ENCODE measurements around the gene C4orf54.

Gene C4orf54

DNA sequence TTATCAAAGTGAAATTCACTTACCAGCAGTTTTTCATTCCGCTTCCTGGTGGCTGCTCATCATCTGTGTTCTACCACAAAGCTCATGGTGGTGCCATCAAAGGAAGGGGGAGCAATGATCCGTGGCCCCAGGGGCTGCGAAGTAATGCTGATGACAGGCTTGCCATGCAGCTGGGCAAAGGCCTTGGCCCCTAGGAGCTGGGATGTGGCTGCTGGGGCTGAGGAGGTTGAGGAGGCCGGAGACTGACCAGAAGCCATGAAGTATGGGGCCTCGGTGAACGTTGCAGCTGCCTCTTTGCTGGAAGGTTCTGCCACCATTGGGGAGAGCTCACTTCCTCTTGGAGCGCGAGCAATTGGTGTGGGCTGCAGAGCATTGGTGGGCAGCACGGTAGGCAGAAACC, 8.4 kb downstream of the C4orf54 start:
- Histone ChIP-seq H3K36me3 (no peaks in the 10 kb centered on the region), H4K20me1 (no peaks in the 10 kb centered on the region), H3K4me3 (no peak overlapping the region), H3K9me3 (replicated peaks in 1 of 11) (peaks cover 0 to 33% (median 15%) of the 10 kb centered on the region in 11 experiments; a peak in 15 of 22 replicates), H3K4me2 (peak overlapping the region in 9 of 11 experiments; percentile 17 to 79 (median 63); a peak in 18 of 22 replicates), H3K27me3 (no peaks in the 10 kb centered on the region), H3K27ac (peak overlapping the region in 5 of 11 experiments; percentile 25 to 69 (median 51); a peak in 6 of 22 replicates), H3K4me1 (peaks cover 5 to 58% (median 36%) of the 10 kb centered on the region in 10 experiments; a peak in 17 of 20 replicates), H3K9ac (0 out of 22 replicates have a peak overlapping the region, but pooled peaks of 1 of the 11 experiments have one; percentile 35)
- TF ChIP-seq Cebpa-rat (IDR thresholded peaks at IDR 0.05) = no peak

DNA sequence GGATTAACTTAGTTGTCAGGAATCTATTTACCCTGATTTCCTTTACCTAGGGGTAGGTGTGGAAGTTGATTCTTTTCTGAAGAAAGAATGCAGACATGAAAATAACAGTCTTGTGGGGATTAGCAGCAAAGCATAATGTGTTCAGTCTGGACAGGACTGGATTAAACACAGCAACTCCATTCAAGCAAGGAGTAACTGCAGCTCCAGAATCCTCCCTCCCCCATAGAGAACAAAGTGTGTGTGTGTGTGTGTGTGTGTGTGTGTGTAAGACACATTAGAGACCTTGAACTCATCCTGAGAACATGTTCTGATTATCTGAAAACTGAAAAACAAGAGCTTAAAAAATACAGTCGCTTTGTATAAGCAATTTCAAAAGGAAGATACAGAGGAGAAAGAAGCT, 9.3 kb downstream of the C4orf54 start:
- no peak overlapping the region for H3K4me3 ChIP-seq
- H3K4me2 ChIP-seq = peak overlapping the region in 8 of 11 experiments; percentile 17 to 79 (median 64); a peak in 12 of 22 replicates
- TF ChIP-seq Cebpa-rat (IDR thresholded peaks at IDR 0.05) = no peak
- H3K9ac ChIP-seq = peak overlapping the region in 1 of 11 experiments; percentile 35; a peak in 1 of 22 replicates
- H3K4me1 ChIP-seq = peaks cover 5 to 51% (median 35%) of the 10 kb centered on the region in 10 experiments; a peak in 17 of 20 replicates
- H3K27ac ChIP-seq = peak overlapping the region in 4 of 11 experiments; percentile 32 to 69 (median 52); a peak in 4 of 22 replicates
- H3K9me3 ChIP-seq (replicated peaks in 1 of 11) = peaks cover 0 to 27% (median 15%) of the 10 kb centered on the region in 11 experiments; a peak in 15 of 22 replicates
- no peaks in the 10 kb centered on the region for H3K36me3 ChIP-seq
- no peaks in the 10 kb centered on the region for H4K20me1 ChIP-seq
- H3K27me3 ChIP-seq = no peaks in the 10 kb centered on the region

DNA sequence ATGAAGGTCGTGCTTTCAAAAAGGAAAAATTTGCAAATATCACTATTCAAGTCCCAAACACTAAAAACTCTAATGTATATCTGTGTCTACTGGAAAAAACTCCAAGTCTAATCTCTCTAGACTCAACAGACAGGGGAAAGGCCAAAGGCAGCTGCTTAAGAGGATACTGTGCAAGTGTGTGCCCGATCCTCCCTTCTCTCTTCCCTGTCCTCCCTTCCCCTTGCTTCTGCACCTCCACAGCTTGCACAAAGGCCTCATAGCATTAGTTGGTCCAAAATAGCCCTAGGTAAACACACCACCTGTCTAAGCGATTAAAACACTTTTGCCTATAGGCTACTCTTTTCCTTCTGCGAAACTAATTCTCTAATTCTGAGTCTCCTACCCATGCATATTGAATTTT, 10.6 kb downstream of the C4orf54 start:
- H3K4me1 ChIP-seq = peaks cover 5 to 39% (median 27%) of the 10 kb centered on the region in 10 experiments; a peak in 17 of 20 replicates
- no peak overlapping the region for H3K4me3 ChIP-seq
- no peak overlapping the region for H3K9ac ChIP-seq
- H3K27me3 ChIP-seq = no peaks in the 10 kb centered on the region
- no peaks in the 10 kb centered on the region for H4K20me1 ChIP-seq
- TF ChIP-seq Cebpa-rat (IDR thresholded peaks at IDR 0.05) = no peak
- no peaks in the 10 kb centered on the region for H3K36me3 ChIP-seq
- peaks cover 0 to 15% (median 4%) of the 10 kb centered on the region in 11 experiments; a peak in 10 of 22 replicates for H3K9me3 ChIP-seq (replicated peaks in 1 of 11)
- no peak overlapping the region for H3K4me2 ChIP-seq
- H3K27ac ChIP-seq = no peak overlapping the region

DNA sequence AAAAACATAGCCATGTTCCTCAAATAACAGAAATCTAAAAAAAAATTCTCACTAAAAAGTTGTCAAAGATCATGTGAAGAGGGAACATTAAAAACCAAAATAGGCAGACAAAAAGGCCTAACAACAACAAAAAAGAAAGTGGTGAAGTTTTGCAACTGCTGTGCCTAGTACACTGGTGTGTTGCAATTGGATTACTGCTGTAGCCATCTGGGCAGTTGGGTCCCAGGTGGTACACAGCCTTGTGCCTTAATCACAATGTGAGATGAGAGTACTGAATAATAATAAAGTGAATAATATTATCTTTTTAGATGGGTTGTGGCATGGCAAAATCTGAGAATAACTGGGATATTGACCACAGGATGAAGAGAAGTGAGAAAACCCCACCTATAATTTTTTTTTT, 12.0 kb downstream of the C4orf54 start:
- peak overlapping the region in 7 of 11 experiments; percentile 6 to 42 (median 18); a peak in 5 of 22 replicates for H3K4me2 ChIP-seq
- TF ChIP-seq Cebpa-rat (IDR thresholded peaks at IDR 0.05) = peak in 2 of 11 experiments; percentile 29 to 56; a peak in 3 of 22 replicates
- H3K9ac ChIP-seq = no peak overlapping the region
- peak overlapping the region in 5 of 11 experiments; percentile 9 to 60 (median 36); a peak in 5 of 22 replicates for H3K27ac ChIP-seq
- no peaks in the 10 kb centered on the region for H3K36me3 ChIP-seq
- peaks cover 0 to 6% (median 0%) of the 10 kb centered on the region in 11 experiments; a peak in 1 of 22 replicates for H3K9me3 ChIP-seq (replicated peaks in 1 of 11)
- no peaks in the 10 kb centered on the region for H3K27me3 ChIP-seq
- H3K4me3 ChIP-seq = no peak overlapping the region
- H3K4me1 ChIP-seq = peaks cover 5 to 35% (median 24%) of the 10 kb centered on the region in 10 experiments; a peak in 17 of 20 replicates
- no peaks in the 10 kb centered on the region for H4K20me1 ChIP-seq

DNA sequence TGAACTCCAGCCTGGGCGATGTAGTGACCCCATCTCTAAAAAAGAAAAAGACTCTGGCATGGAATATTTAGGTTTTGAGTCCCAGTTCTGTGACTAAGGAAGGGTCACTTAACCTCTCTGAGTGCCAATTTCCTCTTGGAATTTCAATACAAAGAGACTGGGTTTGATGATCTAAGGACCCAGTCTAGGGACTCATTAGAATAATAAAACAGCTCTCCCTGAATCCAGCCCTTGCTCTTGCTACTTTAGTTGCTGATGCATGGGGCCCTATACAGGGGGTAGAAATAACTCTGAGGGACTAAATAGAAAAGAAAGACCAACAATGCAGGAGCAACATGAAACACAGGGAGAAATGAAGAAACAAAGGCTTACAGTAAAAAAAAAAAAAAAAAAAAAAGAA, 12.6 kb downstream of the C4orf54 start:
- Histone ChIP-seq H3K27ac (peak overlapping the region in 4 of 11 experiments; percentile 19 to 60 (median 36); a peak in 2 of 22 replicates), H3K36me3 (no peaks in the 10 kb centered on the region), H3K4me1 (peaks cover 5 to 32% (median 21%) of the 10 kb centered on the region in 10 experiments; a peak in 17 of 20 replicates), H3K4me3 (no peak overlapping the region), H3K9me3 (replicated peaks in 1 of 11) (peaks cover 0 to 6% (median 0%) of the 10 kb centered on the region in 11 experiments; a peak in 1 of 22 replicates), H3K4me2 (peak overlapping the region in 1 of 11 experiments; percentile 6; a peak in 1 of 22 replicates), H3K9ac (no peak overlapping the region), H3K27me3 (no peaks in the 10 kb centered on the region), H4K20me1 (no peaks in the 10 kb centered on the region)
- TF ChIP-seq Cebpa-rat (IDR thresholded peaks at IDR 0.05) = no peak

DNA sequence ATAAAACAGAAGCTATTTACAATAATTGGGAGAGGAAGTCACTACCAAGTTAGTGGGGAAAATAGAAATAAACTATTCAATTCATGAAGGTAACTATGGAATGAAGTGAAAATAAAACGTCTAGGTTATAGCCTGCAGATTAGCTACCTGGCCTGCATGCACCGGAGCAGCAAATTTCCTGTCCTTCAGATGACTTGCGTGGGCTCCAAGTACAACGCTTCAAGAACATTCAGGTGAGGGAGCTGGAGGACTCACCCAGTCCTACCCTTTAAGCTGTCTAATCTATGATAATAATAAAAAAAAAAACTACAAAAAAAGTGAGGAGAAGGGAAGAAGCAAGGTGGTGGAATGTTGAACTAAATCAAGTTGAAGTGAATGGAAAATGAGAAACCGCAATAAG, 13.2 kb downstream of the C4orf54 start:
- H3K4me1 ChIP-seq = peaks cover 5 to 28% (median 16%) of the 10 kb centered on the region in 10 experiments; a peak in 17 of 20 replicates
- TF ChIP-seq Cebpa-rat (IDR thresholded peaks at IDR 0.05) = no peak
- H3K4me3 ChIP-seq = no peak overlapping the region
- H4K20me1 ChIP-seq = no peaks in the 10 kb centered on the region
- no peaks in the 10 kb centered on the region for H3K36me3 ChIP-seq
- H3K9ac ChIP-seq = no peak overlapping the region
- peaks cover 0 to 2% (median 0%) of the 10 kb centered on the region in 11 experiments; a peak in 1 of 22 replicates for H3K9me3 ChIP-seq (replicated peaks in 1 of 11)
- no peaks in the 10 kb centered on the region for H3K27me3 ChIP-seq
- H3K4me2 ChIP-seq = no peak overlapping the region
- no peak overlapping the region for H3K27ac ChIP-seq

DNA sequence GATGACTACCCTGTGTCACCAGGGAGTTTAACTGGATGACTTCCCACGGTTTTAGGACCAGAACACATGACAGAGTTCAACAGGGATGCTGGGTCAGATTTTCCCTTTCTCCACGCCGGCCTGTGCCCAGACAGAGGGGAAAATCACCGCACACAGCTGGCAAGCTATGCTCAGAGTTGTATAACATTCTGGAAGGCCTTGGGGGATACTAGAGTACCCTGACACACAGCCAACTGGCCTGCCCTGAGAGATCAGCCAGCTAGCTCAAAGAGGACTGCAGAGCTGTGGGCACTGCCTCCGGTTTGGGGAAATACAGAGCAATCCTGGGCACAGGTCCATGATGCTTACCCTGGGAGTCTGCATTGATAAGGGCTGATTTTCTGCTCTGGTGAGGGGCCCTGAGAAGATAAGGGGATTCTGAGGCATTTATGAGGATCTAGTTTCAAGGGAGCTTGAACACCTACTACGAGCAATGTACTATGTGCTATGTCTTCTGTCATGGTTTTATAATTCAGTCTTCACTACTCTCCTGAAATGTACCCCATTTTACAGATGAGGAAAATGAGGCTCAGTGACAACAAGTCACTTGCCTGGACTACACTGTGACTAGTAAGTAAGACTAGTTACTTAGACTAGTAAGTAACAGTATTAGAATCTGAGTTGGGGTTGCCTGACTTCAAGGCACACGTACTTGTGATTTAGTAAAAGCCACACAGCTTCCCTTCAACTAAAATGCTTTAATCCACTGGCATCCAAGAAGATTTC, 14.7 kb downstream of the C4orf54 start:
- Histone ChIP-seq H3K27ac (no peak overlapping the region), H3K4me3 (no peak overlapping the region), H3K9me3 (replicated peaks in 1 of 11) (no peaks in the 10 kb centered on the region), H3K27me3 (no peaks in the 10 kb centered on the region), H3K36me3 (no peaks in the 10 kb centered on the region), H3K4me2 (no peak overlapping the region), H3K9ac (no peak overlapping the region), H3K4me1 (peaks cover 0 to 12% (median 5%) of the 10 kb centered on the region in 10 experiments; a peak in 9 of 20 replicates), H4K20me1 (no peaks in the 10 kb centered on the region)
- no peak for TF ChIP-seq Cebpa-rat (IDR thresholded peaks at IDR 0.05)

DNA sequence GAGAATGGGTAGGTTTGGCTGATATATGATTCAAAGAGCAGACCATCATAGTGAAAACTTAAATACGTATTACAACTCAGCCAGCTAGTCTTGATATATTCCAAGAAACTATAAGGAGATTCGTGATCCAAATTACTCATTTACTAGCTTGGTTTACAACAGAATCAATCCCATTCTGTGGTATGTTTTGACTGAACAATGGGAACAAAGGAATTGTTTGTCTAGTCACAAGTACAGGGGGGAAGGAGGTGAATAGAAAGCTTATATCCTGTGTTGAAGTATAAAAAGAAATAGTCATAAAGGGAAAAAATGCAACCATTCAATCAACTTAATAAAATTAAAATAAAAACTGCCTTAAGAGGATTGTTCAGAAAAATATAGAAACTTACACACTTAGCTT, 17.0 kb downstream of the C4orf54 start:
- Histone ChIP-seq H3K9ac (no peak overlapping the region), H3K4me1 (peaks cover 0 to 9% (median 3%) of the 10 kb centered on the region in 10 experiments; a peak in 7 of 20 replicates), H3K4me3 (no peak overlapping the region), H3K4me2 (no peak overlapping the region), H3K9me3 (replicated peaks in 1 of 11) (no peaks in the 10 kb centered on the region), H4K20me1 (no peaks in the 10 kb centered on the region), H3K27me3 (no peaks in the 10 kb centered on the region), H3K27ac (no peak overlapping the region), H3K36me3 (no peaks in the 10 kb centered on the region)
- TF ChIP-seq Cebpa-rat (IDR thresholded peaks at IDR 0.05) = no peak

DNA sequence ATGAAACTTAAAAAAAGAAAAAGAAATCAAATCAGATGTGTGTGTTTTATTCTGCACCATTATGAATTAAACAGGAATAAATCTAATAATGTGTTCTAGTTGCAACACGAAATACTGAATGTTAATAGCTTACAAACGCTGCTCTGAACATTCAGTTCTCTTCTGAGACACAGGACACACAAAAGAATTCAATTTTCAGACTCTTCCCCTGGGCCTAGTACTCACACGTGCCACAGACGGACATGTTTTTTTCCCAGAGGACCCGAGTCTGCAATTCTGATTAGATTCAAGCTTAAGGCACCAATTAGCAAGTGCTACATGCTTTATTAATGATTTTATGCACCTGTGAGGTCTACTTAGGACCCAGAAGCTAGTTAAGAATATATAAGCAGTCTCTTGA, 20.5 kb downstream of the C4orf54 start:
- no peak overlapping the region for H3K9ac ChIP-seq
- TF ChIP-seq Cebpa-rat (IDR thresholded peaks at IDR 0.05) = no peak
- H3K9me3 ChIP-seq (replicated peaks in 1 of 11) = no peaks in the 10 kb centered on the region
- H3K4me2 ChIP-seq = no peak overlapping the region
- no peaks in the 10 kb centered on the region for H4K20me1 ChIP-seq
- no peaks in the 10 kb centered on the region for H3K27me3 ChIP-seq
- H3K4me3 ChIP-seq = no peak overlapping the region
- peaks cover 0 to 10% (median 6%) of the 10 kb centered on the region in 10 experiments; a peak in 11 of 20 replicates for H3K4me1 ChIP-seq
- H3K36me3 ChIP-seq = no peaks in the 10 kb centered on the region
- no peak overlapping the region for H3K27ac ChIP-seq
